ENCODE results near the gene PCDHB13.
"Not testable (repeated sequence)": the region's sequence is repeated elsewhere in the genome, so short reads cannot be mapped to it uniquely, and the experiment has no call there.

The PCDHB13 gene

DNA sequence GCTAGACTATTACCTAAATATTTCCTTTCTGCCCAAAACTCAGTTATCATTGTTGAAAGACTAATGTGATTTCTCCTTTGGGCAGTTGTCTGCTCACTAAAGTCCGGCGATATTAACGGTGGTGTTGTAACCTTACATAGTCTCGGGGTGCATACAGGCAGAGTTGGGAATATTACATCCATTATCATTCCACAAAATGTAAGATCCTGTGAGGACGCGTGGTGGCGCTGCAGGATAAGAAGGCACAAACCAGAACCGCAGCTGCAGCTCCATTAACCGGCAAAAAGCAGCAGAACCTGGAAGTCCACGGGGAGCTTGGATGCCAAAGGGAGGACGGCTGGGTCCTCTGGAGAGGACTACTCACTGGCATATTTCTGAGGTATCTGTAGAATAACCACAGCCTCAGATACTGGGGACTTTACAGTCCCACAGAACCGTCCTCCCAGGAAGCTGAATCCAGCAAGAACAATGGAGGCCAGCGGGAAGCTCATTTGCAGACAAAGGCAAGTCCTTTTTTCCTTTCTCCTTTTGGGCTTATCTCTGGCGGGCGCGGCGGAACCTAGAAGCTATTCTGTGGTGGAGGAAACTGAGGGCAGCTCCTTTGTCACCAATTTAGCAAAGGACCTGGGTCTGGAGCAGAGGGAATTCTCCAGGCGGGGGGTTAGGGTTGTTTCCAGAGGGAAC, at the start of gene PCDHB13:
Gene PCDHB13, plus strand, starts transcription at position 264 of the 684 bp plus-strand sequence. Its CDS starts 205 bp downstream, at position 469.
- DNase-seq (ENCODE audit: insufficient read length, low spot score) = not testable (repeated sequence)
- peak; percentile 93 for FAIRE-seq

DNA sequence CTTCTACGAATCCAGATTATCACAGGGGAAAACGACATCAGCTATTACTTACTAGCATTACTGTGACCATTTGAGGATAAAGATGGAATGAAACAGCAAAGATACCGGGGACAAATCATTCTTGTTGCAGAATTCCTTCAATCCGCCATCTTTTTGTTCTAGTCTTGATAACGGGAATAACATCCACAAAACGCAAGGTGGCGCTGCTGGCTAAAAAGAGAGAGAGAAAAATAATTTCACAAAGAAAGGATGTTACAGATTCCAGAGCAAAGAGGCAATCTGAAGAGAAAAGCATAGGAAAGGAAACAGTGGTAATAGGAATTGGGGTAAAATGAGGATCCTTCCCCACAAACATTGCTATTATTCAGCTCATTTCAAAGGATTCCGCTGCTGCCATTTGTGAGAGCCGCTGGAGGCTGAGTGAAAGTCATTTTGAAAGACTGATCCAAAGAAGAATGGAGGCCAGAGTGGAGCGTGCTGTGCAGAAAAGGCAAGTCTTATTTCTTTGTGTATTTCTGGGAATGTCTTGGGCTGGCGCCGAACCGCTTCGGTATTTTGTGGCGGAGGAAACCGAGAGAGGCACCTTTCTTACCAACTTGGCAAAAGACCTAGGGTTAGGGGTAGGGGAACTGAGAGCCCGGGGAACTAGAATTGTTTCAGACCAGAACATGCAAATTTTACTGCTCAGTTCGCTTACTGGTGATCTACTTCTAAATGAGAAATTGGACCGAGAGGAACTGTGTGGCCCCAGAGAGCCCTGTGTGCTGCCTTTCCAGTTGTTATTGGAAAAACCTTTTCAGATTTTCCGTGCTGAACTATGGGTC, 41.1 kb upstream of the PCDHB13 start, which contains the start of gene PCDHB7:
Gene PCDHB7, plus strand, starts transcription at position 264 of the 824 bp plus-strand sequence. Its CDS starts 192 bp downstream, at position 456.
- DNase-seq (ENCODE audit: insufficient read length, low spot score) = no peak
- TF ChIP-seq, protein P1, sequence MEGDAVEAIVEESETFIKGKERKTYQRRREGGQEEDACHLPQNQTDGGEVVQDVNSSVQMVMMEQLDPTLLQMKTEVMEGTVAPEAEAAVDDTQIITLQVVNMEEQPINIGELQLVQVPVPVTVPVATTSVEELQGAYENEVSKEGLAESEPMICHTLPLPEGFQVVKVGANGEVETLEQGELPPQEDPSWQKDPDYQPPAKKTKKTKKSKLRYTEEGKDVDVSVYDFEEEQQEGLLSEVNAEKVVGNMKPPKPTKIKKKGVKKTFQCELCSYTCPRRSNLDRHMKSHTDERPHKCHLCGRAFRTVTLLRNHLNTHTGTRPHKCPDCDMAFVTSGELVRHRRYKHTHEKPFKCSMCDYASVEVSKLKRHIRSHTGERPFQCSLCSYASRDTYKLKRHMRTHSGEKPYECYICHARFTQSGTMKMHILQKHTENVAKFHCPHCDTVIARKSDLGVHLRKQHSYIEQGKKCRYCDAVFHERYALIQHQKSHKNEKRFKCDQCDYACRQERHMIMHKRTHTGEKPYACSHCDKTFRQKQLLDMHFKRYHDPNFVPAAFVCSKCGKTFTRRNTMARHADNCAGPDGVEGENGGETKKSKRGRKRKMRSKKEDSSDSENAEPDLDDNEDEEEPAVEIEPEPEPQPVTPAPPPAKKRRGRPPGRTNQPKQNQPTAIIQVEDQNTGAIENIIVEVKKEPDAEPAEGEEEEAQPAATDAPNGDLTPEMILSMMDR (IDR thresholded peaks at IDR 0.05; ENCODE audit: insufficient read depth, missing control alignments) = peak; percentile 54
- peak; percentile 53 for FAIRE-seq

DNA sequence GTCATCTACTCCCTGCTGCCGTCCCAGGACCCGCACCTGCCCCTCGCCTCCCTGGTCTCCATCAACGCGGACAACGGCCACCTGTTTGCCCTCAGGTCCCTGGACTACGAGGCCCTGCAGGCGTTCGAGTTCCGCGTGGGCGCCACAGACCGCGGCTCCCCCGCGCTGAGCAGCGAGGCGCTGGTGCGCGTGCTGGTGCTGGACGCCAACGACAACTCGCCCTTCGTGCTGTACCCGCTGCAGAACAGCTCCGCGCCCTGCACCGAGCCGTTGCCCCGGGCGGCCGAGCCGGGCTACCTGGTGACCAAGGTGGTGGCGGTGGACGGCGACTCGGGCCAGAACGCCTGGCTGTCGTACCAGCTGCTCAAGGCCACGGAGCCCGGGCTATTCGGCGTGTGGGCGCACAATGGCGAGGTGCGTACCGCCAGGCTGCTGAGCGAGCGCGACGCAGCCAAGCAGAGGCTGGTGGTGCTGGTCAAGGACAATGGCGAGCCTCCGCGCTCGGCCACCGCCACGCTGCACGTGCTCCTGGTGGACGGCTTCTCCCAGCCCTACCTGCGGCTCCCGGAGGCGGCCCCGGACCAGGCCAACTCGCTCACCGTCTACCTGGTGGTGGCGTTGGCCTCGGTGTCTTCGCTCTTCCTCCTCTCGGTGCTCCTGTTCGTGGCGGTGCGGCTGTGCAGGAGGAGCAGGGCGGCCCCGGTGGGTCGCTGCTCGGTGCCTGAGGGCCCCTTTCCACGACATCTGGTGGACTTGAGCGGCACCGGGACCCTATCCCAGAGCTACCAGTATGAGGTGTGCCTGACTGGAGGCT, 39.2 kb upstream of the PCDHB13 start:
- DNase-seq (ENCODE audit: insufficient read length, low spot score); FAIRE-seq: not testable (repeated sequence)

DNA sequence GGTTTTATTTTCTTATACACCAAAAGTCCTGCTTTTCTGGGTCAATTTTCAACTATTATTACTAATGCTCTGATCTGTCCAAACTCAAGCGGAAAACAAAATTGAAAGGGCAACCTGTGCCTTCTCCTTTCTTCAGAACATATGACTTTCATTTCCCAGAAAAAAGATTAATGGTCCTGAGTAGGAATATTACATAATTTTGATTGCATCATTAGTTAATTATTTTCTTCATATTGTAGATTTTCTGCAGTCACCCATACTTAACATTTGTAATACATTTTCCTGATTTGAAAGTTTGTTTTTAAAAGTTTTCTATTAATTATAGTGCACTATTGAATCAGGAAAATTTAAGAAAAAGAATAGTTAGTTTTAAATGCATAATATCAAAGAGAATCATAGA, 37.8 kb upstream of the PCDHB13 start:
- TF ChIP-seq, protein P1 (IDR thresholded peaks at IDR 0.05; ENCODE audit: insufficient read depth, missing control alignments) = no peak
- DNase-seq (ENCODE audit: insufficient read length, low spot score) (no peak), FAIRE-seq (no peak)

DNA sequence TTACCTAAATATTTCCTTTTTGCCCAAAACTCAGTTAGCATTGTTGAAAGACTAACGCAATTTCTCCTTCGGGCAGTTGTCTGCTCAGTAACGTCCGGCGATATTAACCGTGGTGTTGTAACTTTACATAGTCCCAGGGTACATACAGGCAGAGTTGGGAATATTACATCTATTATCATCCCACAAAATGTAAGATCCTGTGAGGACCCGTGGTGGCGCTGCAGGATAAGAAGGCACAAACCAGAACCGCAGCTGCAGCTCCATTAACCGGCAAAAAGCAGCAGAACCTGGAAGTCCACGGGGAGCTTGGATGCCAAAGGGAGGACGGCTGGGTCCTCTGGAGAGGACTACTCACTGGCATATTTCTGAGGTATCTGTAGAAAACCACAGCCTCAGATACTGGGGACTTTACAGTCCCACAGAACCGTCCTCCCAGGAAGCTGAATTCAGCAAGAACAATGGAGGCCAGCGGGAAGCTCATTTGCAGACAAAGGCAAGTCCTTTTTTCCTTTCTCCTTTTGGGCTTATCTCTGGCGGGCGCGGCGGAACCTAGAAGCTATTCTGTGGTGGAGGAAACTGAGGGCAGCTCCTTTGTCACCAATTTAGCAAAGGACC, 36.0 kb upstream of the PCDHB13 start, which contains the start of gene PCDHB8:
Gene PCDHB8, plus strand, starts transcription at position 214 of the 615 bp plus-strand sequence. Its CDS starts 245 bp downstream, at position 459.
- FAIRE-seq = not testable (repeated sequence)
- peak; percentile 52 for DNase-seq (ENCODE audit: insufficient read length, low spot score)

DNA sequence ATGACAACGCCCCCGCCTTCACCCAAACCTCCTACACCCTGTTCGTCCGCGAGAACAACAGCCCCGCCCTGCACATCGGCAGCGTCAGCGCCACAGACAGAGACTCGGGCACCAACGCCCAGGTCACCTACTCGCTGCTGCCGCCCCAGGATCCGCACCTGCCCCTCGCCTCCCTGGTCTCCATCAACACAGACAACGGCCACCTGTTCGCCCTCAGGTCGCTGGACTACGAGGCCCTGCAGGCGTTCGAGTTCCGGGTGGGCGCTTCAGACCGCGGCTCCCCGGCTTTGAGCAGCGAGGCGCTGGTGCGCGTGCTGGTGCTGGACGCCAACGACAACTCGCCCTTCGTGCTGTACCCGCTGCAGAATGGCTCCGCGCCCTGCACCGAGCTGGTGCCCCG, 34.3 kb upstream of the PCDHB13 start:
- not testable (repeated sequence) for FAIRE-seq; DNase-seq (ENCODE audit: insufficient read length, low spot score)

DNA sequence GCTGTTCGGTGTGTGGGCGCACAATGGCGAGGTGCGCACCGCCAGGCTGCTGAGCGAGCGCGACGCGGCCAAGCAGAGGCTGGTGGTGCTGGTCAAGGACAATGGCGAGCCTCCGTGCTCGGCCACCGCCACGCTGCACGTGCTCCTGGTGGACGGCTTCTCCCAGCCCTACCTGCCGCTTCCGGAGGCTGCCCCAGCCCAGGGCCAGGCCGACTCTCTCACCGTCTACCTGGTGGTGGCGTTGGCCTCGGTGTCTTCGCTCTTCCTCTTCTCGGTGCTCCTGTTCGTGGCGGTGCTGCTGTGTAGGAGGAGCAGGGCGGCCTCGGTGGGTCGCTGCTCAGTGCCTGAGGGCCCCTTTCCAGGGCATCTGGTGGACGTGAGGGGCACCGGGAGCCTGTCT, 33.8 kb upstream of the PCDHB13 start:
- not testable (repeated sequence) for DNase-seq (ENCODE audit: insufficient read length, low spot score); FAIRE-seq

DNA sequence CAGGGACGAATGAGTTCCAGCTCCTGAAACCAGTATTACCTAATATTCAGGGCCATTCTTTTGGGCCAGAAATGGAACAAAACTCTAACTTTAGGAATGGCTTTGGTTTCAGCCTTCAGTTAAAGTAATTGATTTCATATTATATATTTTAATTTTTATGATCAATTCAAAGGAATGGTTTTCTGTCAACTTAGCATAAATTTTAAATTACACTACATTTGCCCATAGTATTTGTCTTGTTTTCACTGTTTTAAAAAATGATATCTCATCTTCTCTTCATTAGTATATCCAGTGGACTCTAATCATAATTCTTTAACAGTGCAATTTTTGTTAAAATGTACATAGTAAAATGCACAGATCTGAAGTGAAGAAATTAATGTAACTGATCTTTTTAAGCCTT, 33.4 kb upstream of the PCDHB13 start:
- TF ChIP-seq, protein P1 (IDR thresholded peaks at IDR 0.05; ENCODE audit: insufficient read depth, missing control alignments) = no peak
- DNase-seq (ENCODE audit: insufficient read length, low spot score) (no peak), FAIRE-seq (no peak)

DNA sequence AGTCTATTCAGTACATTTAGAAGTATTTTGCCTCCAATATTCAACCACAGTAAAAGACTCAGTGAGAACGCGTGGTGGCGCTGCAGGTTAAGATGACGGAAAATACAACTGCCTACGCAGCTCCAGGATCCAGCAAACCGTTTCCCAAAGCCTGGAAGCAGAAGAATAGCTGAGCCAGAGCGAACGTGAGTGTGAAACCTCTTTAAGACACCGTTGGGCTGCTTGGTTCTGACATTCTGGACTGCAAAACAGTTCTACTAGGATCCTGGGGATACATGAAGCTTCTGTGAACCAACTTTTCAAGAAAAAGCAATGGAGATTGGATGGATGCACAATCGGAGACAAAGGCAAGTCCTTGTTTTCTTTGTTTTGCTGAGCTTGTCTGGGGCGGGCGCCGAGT, 31.5 kb upstream of the PCDHB13 start, which contains the start of gene PCDHB16:
Gene PCDHB16, plus strand, starts transcription at position 140 of the 400 bp plus-strand sequence. Its CDS starts 173 bp downstream, at position 313.
- FAIRE-seq (peak; percentile 95), DNase-seq (ENCODE audit: insufficient read length, low spot score) (no peak)
- TF ChIP-seq, protein P1 (IDR thresholded peaks at IDR 0.05; ENCODE audit: insufficient read depth, missing control alignments) = peak; percentile 89

DNA sequence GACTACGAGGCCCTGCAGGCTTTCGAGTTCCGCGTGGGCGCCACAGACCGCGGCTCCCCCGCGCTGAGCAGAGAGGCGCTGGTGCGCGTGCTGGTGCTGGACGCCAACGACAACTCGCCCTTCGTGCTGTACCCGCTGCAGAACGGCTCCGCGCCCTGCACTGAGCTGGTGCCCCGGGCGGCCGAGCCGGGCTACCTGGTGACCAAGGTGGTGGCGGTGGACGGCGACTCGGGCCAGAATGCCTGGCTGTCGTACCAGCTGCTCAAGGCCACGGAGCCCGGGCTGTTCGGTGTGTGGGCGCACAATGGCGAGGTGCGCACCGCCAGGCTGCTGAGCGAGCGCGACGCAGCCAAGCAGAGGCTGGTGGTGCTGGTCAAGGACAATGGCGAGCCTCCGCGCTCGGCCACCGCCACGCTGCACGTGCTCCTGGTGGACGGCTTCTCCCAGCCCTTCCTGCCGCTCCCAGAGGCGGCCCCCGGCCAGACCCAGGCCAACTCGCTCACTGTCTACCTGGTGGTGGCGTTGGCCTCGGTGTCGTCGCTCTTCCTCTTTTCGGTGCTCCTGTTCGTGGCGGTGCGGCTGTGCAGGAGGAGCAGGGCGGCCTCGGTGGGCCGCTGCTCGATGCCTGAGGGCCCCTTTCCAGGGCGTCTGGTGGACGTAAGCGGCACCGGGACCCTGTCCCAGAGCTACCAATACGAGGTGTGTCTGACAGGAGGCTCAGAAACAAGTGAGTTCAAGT, 29.4 kb upstream of the PCDHB13 start:
- not testable (repeated sequence) for DNase-seq (ENCODE audit: insufficient read length, low spot score); FAIRE-seq

Data from D721Med (cell line).